GM18505 (cell line): ENCODE results near the gene BTBD18.

Experiments used
- ATAC-seq: cut with Tn5 transposase; IDR thresholded peaks from one replicate; pipeline ENCODE4 v1.9.1; 2021; ENCODE audit not compliant: unreplicated experiment
- POLR2A ChIP-seq: IDR thresholded peaks from 4 replicates; pipeline ENCODE4 v1.6.1; 2011; ENCODE audit warnings: borderline replicate concordance; ENCODE audit not compliant: insufficient read depth, insufficient read length; ENCODE audit errors: extremely low read depth

BTBD18 gene, protein sequence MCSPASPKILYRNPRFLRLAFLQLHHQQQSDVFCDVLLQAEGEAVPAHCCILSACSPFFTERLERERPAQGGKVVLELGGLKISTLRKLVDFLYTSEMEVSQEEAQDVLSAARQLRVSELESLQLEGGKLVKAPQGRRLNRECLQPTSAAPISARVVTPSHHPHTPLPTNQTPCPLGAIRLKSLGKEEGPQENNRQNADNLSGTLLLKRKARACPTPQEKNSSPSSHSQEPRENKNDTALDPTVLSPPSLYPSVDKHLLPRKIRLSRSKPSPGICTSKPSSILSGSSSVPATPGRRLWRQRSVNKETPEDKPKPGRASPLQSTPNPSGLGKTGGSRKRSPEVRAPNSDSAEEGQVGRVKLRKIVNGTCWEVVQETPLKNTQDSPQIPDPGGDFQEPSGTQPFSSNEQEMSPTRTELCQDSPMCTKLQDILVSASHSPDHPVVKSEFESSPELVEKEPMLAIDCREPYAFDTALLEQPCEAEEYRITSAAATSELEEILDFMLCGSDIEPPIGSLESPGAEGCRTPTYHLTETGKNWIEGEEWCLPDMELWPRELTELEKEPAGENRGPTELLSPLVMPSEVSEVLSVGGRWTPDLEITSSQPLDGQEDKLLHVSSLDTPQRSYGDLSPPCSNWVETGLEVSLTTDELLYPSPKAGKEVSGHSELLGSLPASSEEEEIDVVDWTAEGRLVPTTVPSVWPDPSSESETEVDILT

DNA sequence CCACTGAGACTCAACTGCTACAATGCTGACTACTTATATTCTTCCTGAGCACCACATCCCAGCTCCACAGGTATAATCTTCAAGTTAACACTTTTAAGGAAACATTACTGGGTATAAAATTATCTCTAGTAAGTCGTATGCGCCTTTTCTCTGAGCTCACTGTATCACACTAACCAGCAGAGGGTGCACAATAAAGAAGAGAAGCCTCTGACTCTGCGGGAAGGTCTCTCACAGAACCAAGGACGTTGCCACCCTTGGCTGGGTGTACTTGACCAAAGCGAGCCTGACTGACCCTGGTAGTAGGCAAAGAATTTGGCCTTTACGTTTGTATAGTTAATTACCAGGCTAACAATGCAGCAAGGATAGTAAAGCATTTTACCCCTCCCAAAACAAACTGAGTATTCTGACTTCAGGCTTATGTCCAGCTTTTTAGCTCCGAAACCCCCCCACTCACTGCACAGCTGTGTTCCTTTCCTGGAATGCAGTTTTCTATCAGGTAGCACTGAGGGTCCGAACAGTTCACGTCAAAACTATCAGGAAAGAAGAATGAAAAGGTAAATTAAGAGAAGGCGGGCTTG, at the start of gene BTBD18:
Gene BTBD18, minus strand, starts transcription at position 144 of the 578 bp plus-strand sequence. CDS start 631 bp downstream, outside the sequence.
- TF ChIP-seq POLR2A: no peak
- no peak for ATAC-seq

DNA sequence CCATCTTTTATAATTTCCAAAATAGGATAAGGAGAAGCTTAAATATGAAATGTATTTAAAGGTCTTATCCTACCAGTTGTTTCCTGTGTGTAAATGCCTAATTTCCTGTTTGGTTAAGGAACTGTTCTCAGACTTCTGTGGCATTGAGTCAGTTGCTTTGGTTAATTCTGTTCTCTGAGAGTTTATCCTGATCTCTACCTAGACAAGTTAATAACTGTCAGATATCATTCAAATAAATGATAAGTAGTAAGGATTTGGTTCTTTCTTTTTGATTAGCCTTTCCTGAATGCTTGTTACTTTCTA, 49.5 kb upstream of the BTBD18 start:
- no peak for ATAC-seq
- no peak for TF ChIP-seq POLR2A

DNA sequence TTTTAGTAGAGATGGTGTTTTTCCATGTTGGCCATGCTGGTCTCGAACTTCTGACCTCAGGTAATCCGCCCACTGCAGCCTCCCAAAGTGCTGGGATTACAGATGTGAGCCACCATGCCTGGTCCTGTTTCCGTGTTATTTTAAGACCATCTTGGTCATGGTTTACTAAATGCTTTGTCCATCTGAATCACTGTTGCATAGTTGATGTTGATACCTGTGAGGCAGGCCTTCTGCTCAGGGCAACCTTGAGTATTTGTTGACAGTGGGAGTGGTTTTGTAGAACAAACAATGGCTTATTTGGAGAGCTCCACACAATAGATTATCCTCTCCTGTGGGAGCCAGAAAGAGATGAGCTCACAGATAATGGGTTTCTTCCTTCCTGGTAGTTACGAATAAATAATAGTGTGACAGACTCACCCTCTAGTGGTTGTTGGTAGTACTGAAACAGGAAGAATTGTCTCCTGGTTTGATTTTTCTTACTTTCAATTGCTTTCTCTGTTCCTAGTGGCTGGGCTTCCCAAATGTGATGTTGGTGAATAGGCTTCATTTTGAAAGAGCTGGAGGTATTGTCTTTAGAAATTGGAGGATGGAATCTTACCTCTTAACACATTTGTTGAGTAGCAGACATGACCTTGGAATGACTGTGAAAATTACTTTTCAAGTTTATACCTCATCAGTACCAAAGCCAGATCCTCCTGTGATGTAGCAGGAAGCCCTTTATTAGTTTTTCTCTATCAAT, 49.0 kb upstream of the BTBD18 start:
- peak; percentile 69 for ATAC-seq
- TF ChIP-seq POLR2A: no peak

DNA sequence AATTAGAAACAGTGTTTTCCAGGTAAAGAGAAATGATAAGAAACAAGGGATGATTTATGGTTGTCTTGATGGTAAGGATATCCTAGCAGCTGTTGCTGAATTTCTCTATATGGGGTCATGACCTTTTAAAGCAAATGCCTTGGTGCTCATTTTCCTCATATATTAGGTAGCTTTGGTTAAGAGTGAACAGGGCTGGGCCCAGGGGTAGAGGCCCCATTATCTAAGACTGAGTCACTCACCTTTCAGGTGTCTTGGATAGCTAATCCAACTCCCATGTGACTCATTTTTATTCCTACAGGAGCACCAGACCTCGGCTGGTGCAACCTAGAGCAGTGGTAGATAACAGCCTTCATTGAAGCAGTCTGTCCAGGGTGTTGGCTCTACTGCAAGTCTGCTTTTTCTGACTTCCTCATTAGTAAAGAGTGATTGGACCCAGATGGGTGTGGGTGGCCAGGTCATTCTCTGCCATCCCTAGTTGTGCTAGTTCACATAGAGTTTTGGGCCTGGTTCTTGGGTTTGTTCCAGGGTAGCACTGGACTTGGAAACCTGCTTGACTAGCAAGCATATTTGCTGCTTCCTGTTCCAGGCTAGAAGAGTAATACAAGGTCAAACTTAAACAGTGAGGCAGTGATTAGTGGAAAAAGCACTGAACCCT, 47.4 kb upstream of the BTBD18 start:
- no peak for ATAC-seq
- TF ChIP-seq POLR2A: no peak

DNA sequence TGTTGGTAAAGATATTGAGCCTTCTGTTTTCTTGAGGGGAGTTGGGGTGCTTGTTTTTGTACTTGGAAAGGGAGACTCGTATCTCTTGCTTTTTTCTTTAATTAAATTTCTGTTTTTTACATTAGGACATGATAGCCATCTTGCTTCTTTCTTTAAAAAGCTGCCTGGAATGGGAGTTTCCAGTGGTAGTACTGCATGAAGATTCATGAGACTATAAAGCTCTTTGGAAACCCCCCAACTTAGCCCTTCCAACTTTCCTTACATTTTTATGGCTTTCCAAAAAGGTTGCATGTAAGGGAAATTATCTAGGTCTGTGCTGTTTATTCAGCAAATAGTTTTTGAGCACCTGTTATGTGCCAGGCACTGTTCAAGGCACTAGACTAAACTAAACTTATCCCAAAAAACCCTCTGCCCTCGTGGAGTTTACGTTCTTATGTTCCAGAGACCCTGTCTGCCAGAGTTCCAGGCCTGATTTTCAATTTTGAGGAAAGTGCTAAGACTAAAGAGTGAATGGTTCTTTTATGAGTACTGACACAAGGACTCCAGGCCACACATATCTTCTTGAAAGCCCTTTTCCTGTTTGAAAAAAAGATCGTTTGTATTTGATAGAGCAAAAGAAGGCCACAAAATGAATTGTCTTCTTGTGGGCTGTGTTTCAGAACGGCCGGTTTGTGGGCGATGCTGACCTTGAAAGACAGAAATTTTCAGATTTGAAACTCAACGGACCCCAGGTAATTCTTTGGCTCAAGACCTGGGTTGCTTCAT, 41.9 kb upstream of the BTBD18 start:
- TF ChIP-seq POLR2A: no peak
- ATAC-seq: no peak

DNA sequence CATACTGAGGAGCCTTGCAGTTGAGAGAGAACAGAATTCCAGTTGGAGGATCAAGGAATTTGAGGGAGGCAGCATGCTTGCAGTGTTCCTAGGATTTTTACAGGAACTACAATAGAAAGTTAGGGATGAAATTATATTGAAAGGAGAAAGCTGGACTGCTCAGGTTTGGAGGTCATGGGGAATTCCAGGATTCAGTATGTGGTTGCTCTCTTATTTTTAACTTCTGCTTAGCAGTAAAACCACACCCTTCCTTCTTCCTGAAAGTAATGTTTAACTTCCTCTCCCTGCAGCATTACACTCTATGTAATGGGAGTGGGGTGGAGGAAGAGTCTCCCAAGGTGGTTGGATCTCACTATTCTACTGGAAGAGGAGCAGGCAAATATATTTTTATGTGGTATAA, 41.3 kb upstream of the BTBD18 start:
- ATAC-seq: peak; percentile 17
- TF ChIP-seq POLR2A: no peak

DNA sequence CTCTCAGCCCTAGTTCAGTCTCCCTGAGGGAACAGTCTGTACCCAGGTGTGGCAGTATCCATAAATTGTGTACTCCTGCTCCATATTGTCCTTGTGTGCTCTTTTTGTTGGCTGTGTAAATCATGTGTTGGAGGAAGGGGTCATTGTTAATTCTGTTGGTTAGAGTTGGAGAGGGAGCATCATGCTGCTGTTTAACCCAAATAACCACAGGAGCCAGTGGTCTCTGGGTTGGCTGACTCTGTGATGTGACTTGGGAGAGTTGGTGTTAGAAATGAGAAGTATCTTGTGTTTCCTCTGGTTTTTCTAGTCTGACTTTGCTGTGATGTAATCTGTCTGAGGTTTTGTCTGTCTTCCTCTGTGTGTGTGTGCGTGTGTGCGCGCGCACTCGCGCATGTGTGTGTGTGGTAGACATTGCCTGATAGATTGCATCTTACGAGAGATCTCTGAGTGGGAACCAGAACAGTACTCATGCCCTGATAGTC, 40.5 kb upstream of the BTBD18 start:
- TF ChIP-seq POLR2A: peak; percentile 64
- peak; percentile 85 for ATAC-seq

DNA sequence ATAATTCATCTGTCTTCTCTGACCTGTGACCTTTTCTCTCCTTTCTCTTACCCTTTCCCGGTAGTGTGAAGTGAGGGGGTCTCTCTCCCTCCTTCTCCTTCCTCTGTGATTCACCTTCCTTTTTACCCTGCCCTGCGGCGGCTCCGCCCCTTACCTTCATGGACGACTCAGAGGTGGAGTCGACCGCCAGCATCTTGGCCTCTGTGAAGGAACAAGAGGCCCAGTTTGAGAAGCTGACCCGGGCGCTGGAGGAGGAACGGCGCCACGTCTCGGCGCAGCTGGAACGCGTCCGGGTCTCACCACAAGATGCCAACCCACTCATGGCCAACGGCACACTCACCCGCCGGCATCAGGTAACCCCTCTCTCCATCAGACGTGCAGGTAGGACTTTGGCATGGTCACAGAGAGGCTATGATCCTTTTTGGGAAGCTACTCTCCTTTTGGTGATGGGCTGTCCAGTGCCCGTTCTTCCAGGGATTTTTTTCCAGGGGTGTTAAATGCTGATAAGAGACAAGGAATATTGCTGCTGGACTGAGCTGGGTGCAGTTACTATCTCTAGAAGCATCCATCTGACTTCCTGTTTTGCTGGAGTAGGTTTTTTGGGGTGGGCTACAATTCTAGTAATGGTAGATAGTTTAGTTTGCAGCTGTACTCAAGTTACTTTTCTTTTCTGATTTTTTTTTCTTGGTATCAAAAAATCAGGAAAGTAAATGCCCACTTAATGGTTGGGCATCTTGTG, 39.9 kb upstream of the BTBD18 start:
- ATAC-seq: no peak
- no peak for TF ChIP-seq POLR2A

DNA sequence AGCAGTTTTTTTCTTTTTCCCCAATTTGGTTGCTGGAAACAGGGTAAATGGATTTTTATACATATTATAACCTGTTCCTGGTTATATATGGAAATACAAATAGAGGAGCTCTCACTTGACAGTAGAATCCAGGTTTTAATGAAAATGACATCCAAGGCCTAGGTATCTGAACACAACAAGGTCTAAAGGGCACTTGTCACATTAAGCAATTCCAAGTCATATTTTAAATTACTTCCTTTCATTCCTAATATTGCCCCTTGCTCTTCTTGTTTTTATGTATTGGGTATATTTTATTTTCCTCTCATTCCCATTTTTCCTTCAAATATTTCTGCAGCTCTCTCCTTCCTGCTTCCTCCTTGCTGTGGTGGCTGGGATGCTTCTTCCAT, 37.1 kb upstream of the BTBD18 start:
- no peak for ATAC-seq
- TF ChIP-seq POLR2A: no peak

DNA sequence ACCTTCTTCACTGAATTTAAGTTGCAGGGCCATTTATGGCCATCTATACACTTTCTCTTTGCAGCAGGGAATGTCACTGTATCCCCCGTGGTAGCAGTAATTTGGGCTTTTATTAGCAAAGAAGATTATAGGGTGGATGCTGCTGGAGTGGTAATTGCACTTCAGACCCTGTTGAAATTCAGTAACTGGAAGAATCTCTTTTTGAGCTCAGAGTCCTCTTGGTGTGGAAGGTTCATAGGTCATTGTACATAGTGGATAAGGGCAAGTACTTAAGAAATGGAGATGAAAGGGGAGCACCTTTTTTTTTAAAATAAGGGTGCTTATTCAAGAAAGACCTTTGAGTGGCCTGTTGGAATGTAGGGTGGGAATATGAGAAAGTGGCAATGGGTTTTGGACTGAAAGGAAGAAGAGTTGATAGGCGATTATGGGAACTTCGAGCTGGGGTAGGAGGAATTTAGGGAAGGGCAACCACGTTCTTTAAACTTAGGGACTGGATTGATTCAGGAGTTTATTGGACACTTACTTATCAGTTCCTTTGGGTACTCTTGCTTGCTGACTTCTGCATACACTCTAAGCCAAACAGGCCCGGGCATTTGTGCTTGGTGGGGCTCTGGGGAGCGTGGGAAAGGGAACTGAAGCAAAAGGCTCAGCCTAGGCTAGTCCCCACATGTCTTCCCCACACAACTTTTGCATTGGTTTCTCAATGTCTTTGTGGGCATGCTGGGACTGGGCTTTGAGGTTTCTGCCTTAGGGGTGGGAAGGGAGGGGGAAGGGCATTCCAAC, 36.5 kb upstream of the BTBD18 start:
- no peak for TF ChIP-seq POLR2A
- peak; percentile 28 for ATAC-seq
